ENCODE results near the gene PLEKHG4B.

GRCh38 chr5:129820-130219 lies 37.9 kb downstream of the PLEKHG4B start:
- TF ChIP-seq, protein P1, sequence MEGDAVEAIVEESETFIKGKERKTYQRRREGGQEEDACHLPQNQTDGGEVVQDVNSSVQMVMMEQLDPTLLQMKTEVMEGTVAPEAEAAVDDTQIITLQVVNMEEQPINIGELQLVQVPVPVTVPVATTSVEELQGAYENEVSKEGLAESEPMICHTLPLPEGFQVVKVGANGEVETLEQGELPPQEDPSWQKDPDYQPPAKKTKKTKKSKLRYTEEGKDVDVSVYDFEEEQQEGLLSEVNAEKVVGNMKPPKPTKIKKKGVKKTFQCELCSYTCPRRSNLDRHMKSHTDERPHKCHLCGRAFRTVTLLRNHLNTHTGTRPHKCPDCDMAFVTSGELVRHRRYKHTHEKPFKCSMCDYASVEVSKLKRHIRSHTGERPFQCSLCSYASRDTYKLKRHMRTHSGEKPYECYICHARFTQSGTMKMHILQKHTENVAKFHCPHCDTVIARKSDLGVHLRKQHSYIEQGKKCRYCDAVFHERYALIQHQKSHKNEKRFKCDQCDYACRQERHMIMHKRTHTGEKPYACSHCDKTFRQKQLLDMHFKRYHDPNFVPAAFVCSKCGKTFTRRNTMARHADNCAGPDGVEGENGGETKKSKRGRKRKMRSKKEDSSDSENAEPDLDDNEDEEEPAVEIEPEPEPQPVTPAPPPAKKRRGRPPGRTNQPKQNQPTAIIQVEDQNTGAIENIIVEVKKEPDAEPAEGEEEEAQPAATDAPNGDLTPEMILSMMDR (IDR thresholded peaks at IDR 0.05; ENCODE audit: borderline replicate concordance, extremely low read depth, low read length, poor library complexity, severe bottlenecking) = no peak
- no peak for TF ChIP-seq EZH2 (IDR thresholded peaks at IDR 0.05; ENCODE audit: borderline replicate concordance, low read depth, low read length, severe bottlenecking)
